Keratinocyte (primary cell): ENCODE measurements around the gene KCNQ4. TPM values are rescaled to one million over a fixed set of nuclear protein-coding genes. Genes with fewer than 3 reads are reported as not detected.

ENCODE experiments used
- DNase-seq: peaks from one replicate; pipeline ENCODE4 v3.0.0-alpha.2; 2011; ENCODE audit warnings: low read depth, missing footprints, low spot score
- FAIRE-seq: peaks from 2 replicates; lab custom pipeline; 2011; peaks lifted over from hg19 to GRCh38; lab: Jason Lieb, UNC
- H2AFZ ChIP-seq: 2 replicates; pipeline ENCODE4 v1.6.0; 2012; ENCODE audit warnings: low read length, control low read depth, inconsistent platforms; ENCODE audit not compliant: control insufficient read depth
- H3K27ac ChIP-seq: 2 replicates; pipeline ENCODE4 v1.5.1; 2011; ENCODE audit warnings: low read length; ENCODE audit not compliant: control insufficient read depth, insufficient read depth
- H3K27me3 ChIP-seq: 3 replicates; pipeline ENCODE4 v1.6.0; 2011; ENCODE audit warnings: low read length; ENCODE audit not compliant: control insufficient read depth, insufficient read depth; ENCODE audit errors: extremely low read depth
- H3K36me3 ChIP-seq, 2 experiments: 2 replicates in 1 of 2; 3 replicates in 1 of 2; pipeline ENCODE4 v1.5.1; 2011; ENCODE audit warnings: low read length in 2 of 2, mild to moderate bottlenecking in 1 of 2; ENCODE audit not compliant: control insufficient read depth in 2 of 2, insufficient read depth in 2 of 2; ENCODE audit errors: extremely low read depth in 1 of 2
- H3K4me1 ChIP-seq: 3 replicates; pipeline ENCODE4 v1.5.1; 2011; ENCODE audit warnings: low read length; ENCODE audit not compliant: control insufficient read depth, insufficient read depth; ENCODE audit errors: extremely low read depth
- H3K4me2 ChIP-seq: 3 replicates; pipeline ENCODE4 v1.6.0; 2011; ENCODE audit warnings: low read depth, low read length; ENCODE audit not compliant: control insufficient read depth, insufficient read depth; ENCODE audit errors: extremely low read depth
- H3K4me3 ChIP-seq, 3 experiments: fragments of 200-600 bp in 1 of 3; sonication (generic) in 1 of 3; 2 replicates in 2 of 3; 3 replicates in 1 of 3; pipeline ENCODE4 v1.5.1; 2011 to 2016; ENCODE audit warnings: low read length in 3 of 3, mild to moderate bottlenecking in 3 of 3, control low read depth in 2 of 3, inconsistent platforms in 1 of 3, low read depth in 1 of 3, mixed read lengths in 1 of 3, mixed run types in 1 of 3, moderate library complexity in 1 of 3; ENCODE audit not compliant: control insufficient read depth in 2 of 3, insufficient read depth in 2 of 3; ENCODE audit errors: extremely low read depth in 1 of 3
- H3K79me2 ChIP-seq: 2 replicates; pipeline ENCODE4 v1.6.0; 2012; ENCODE audit warnings: low read length; ENCODE audit not compliant: control insufficient read depth, insufficient read depth
- H3K9ac ChIP-seq: 3 replicates; pipeline ENCODE4 v1.6.0; 2011; ENCODE audit warnings: low read length; ENCODE audit not compliant: control insufficient read depth, insufficient read depth; ENCODE audit errors: extremely low read depth
- H3K9me1 ChIP-seq: 3 replicates; pipeline ENCODE4 v1.6.0; 2011; ENCODE audit warnings: low read length; ENCODE audit not compliant: control insufficient read depth, insufficient read depth; ENCODE audit errors: extremely low read depth
- H3K9me3 ChIP-seq: 2 replicates; pipeline ENCODE4 v1.5.1; 2012; ENCODE audit warnings: low read depth, low read length; ENCODE audit not compliant: control insufficient read depth
- H4K20me1 ChIP-seq: 3 replicates; pipeline ENCODE4 v1.6.0; 2011; ENCODE audit warnings: low read length; ENCODE audit not compliant: control insufficient read depth, insufficient read depth; ENCODE audit errors: extremely low read depth
- EZH2 ChIP-seq: IDR thresholded peaks from one replicate; pipeline ENCODE4 v1.6.1; 2012; ENCODE audit warnings: inconsistent platforms, mild to moderate bottlenecking, low read length, moderate library complexity
- dilution Hi-C: fragments of 300-500 bp; cut with MboI; formaldehyde crosslinking; loops from one replicate; pipeline ENCODE4 v1.7.0; 2020; ENCODE audit warnings: low sequenced_read_pairs; ENCODE audit not compliant: extremely low pct_ligation_motif_present
- polyA plus RNA-seq, 5 experiments: library from polyadenylated mRNA; depleted of rRNA in 3 of 5; stranded (reverse) in 3 of 5; stranded (forward) in 1 of 5; unstranded in 1 of 5; fragments of >200 nt; gene quantifications; 1 replicate in 1 of 5; 2 replicates in 3 of 5; 3 replicates in 1 of 5; pipeline versions ENCODE4 v1.2.1 to v1.2.3, GENCODE V29; 2011 to 2012; ENCODE audit warnings: missing spikeins in 2 of 5, low read depth in 1 of 5, low replicate concordance in 1 of 5
- TF ChIP-seq, protein P1 (sequence below), 3 experiments: IDR thresholded peaks in 1 of 3; conservative IDR thresholded peaks in 1 of 3; optimal IDR thresholded peaks in 1 of 3; 2 replicates in 2 of 3; 3 replicates in 1 of 3; pipeline versions ENCODE3 to v1.5.1; 2011; ENCODE audit warnings: low read length in 3 of 3, mild to moderate bottlenecking in 3 of 3, moderate library complexity in 2 of 3, control low read depth in 1 of 3, inconsistent platforms in 1 of 3; ENCODE audit not compliant: insufficient read depth in 2 of 3; ENCODE audit errors: extremely low read depth in 1 of 3

Gene KCNQ4
- polyA plus RNA-seq, 1 donor (not counting 4 experiments of a cell fraction or from before 2014, with no cell fraction given) = not detected

DNA sequence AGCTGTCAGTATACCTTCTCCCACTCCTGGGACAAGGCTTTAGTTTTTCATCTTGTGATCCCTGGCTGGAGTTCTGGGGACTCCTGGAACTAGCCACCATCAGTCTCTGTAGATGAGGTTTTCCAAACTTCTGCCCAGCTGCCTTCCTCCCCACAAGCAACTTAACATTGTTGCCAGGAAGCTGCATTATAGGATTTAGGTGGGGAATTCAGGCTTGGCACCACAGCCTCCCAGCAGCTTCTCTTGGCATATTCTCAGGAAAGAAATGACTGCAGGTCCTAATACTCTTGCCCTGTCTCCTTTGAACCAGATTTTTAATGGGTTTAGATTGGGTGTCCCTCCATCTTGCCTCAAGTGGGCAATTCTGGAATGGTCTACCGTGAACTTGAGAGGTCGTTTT lies 18.6 kb upstream of the KCNQ4 start:
- H3K27me3 ChIP-seq = no peaks in the 10 kb centered on the region
- H3K4me3 ChIP-seq = no peak overlapping the region
- no peak overlapping the region for H2AFZ ChIP-seq
- no peaks in the 10 kb centered on the region for H4K20me1 ChIP-seq
- no peaks in the 10 kb centered on the region for H3K9me1 ChIP-seq
- H3K4me2 ChIP-seq = no peak overlapping the region
- H3K9me3 ChIP-seq = no peaks in the 10 kb centered on the region
- no peak overlapping the region for H3K9ac ChIP-seq
- no peak for DNase-seq
- H3K79me2 ChIP-seq = no peaks in the 10 kb centered on the region
- no peak overlapping the region for H3K27ac ChIP-seq
- no peak for TF ChIP-seq EZH2
- TF ChIP-seq, protein P1, sequence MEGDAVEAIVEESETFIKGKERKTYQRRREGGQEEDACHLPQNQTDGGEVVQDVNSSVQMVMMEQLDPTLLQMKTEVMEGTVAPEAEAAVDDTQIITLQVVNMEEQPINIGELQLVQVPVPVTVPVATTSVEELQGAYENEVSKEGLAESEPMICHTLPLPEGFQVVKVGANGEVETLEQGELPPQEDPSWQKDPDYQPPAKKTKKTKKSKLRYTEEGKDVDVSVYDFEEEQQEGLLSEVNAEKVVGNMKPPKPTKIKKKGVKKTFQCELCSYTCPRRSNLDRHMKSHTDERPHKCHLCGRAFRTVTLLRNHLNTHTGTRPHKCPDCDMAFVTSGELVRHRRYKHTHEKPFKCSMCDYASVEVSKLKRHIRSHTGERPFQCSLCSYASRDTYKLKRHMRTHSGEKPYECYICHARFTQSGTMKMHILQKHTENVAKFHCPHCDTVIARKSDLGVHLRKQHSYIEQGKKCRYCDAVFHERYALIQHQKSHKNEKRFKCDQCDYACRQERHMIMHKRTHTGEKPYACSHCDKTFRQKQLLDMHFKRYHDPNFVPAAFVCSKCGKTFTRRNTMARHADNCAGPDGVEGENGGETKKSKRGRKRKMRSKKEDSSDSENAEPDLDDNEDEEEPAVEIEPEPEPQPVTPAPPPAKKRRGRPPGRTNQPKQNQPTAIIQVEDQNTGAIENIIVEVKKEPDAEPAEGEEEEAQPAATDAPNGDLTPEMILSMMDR (optimal IDR thresholded peaks at IDR 0.05 in 1 of 3, IDR thresholded peaks at IDR 0.05 in 1 of 3, conservative IDR thresholded peaks at IDR 0.05 in 1 of 3; ENCODE audit: extremely low read depth in 1 of 3, insufficient read depth in 2 of 3, low read length in 3 of 3) = no peak
- peaks cover 29 to 31% of the 10 kb centered on the region in 2 experiments for H3K36me3 ChIP-seq
- FAIRE-seq = no peak
- peaks cover 5% of the 10 kb centered on the region for H3K4me1 ChIP-seq
- dilution Hi-C loops = no loop called here

DNA sequence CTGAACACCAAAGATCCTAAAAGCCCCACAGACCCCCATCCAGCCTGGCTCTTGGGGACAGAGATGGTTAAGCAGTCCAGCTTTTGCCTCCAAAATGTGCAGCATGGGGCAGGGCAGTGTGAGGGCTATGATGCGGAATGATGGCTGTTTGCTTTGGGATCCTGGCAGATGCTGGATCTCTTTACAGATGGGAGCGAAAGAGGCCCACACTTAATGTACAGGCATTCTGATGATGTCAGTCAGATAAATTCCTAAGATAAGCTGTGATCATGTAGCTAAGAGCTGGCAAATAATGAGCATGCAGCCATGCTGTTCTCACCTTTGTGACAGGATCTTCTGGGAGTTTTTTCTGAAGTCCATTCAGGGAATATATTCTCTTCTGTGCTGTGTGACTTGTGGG lies 17.6 kb upstream of the KCNQ4 start:
- Histone ChIP-seq H3K9me3 (no peaks in the 10 kb centered on the region), H3K36me3 (peaks cover 32 to 35% of the 10 kb centered on the region in 2 experiments), H3K9ac (no peak overlapping the region), H4K20me1 (no peaks in the 10 kb centered on the region), H3K27ac (no peak overlapping the region), H3K9me1 (no peaks in the 10 kb centered on the region), H3K4me1 (peaks cover 9% of the 10 kb centered on the region), H3K27me3 (no peaks in the 10 kb centered on the region), H2AFZ (no peak overlapping the region), H3K4me2 (no peak overlapping the region), H3K79me2 (no peaks in the 10 kb centered on the region), H3K4me3 (no peak overlapping the region)
- no peak for FAIRE-seq
- dilution Hi-C loops = no loop called here
- DNase-seq = no peak
- TF ChIP-seq, protein P1 (optimal IDR thresholded peaks at IDR 0.05 in 1 of 3, IDR thresholded peaks at IDR 0.05 in 1 of 3, conservative IDR thresholded peaks at IDR 0.05 in 1 of 3; ENCODE audit: extremely low read depth in 1 of 3, insufficient read depth in 2 of 3, low read length in 3 of 3) = no peak
- TF ChIP-seq EZH2 = no peak
